ENCODE results near the gene DICER1.
"Not testable (repeated sequence)": the region's sequence is repeated elsewhere in the genome, so short reads cannot be mapped to it uniquely, and the experiment has no call there.

DICER1 gene

DNA sequence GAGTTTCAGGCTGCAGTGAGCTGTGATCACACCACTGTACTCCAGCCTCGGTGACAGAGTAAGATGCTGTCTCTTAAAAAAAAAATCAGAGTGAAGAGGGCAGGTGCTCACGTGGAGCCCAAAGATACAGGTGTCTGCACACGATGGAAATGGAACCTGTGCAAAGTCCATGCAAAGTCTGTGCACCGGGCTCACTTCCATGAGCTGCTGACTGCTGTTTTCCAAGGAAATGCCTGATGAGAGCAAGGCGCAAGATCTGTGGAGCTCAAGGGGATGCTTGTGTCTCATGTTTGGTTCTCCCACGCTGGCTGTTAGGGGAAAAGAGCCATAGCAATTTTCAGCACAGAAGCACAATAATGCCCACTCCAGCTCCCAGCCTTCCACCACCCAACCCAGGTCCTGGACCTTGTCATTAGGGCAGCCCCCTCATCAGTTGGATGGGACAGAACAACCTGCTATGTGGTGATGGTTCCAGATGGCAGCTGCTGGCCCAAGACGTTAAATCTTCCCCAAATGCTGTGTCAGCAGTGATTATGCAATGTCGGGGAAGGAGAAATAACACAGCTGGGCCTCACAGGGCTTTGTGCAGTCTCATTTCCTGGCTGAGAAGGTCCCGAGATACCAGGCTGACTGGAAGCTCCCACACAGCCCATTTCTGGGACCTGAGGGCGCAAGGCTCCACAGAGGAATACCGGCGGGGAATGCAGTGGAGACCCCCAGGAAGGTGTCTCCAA, 27.9 kb upstream of the DICER1 start:
- DNase-seq: no peak

DNA sequence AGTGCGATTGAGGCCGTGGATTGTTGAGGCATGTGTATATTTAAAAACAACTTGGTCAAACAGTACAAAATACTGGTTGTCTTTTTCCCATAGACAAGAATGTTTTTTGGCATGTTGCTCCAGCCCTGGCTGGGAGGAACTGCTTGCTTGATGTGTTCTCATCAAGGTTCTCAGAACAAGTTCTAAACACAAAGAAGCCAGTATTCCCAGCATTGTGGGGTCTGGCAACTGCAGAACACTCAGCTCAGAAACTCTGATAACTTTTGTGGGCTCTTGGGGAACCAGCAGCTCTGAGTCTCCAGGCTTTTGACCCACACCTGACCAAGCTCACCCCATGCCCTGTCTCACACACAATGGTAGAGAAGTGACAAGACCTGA, 27.1 kb upstream of the DICER1 start:
- no peak for DNase-seq

DNA sequence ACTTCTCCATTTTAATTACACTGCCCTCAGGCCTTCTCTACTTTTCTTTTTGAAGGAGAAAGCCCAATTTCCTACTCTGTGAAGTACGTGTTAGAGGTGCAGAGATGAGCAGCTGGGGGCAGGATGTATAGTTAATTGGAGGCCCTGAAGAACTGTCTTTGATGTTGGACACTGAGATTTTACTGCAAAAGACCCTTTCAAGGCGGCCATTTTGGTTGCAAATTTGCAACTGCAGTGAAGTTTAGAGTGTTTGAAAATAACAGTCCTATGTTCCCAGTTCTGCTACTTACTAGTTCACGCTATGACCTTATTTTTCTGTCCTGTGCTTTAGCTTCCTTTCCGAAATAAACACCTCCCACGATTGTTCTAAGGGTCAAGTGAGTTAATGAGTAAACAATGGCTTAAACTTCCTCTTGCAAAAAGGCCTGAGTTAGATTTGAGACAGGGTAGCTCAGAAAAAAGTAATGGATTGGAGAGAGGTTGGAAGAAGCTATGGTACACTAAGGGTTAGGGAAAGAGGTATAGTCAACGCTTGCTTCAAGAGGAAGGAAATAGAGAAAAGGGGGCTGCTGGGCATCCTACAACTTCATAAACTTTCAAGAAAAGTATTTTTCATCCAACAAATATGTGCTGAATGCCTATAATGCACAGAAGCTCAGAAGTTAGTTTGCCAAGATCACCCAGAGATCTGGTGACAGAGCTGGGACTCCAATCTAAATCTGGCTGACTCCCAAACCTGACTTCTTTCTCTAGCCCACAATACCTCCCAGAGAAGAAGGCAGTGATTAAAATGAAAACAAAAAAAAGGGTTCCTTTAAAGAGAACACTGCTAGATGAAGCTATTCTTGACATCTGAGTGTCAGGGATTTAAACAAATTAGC, 26.4 kb upstream of the DICER1 start:
- DNase-seq: no peak

DNA sequence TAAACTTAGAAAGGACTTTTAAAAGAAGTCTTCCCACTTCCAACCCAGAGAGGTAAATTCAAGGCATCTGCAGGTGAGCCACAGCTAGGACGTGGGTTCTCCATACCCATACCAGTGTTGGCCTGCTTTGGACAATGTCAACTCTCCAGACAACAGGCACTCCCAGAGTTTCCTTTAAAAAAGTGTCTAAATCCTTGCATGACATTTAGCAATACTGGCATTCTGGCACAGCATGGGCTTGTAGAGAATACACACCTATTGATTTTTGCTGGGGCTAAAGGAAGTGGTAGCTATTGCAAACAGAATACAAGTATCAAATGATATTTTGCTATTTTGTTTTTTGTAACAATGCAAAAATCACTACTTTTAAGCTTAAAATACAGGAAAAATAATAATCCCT, 25.8 kb upstream of the DICER1 start:
- no peak for DNase-seq

DNA sequence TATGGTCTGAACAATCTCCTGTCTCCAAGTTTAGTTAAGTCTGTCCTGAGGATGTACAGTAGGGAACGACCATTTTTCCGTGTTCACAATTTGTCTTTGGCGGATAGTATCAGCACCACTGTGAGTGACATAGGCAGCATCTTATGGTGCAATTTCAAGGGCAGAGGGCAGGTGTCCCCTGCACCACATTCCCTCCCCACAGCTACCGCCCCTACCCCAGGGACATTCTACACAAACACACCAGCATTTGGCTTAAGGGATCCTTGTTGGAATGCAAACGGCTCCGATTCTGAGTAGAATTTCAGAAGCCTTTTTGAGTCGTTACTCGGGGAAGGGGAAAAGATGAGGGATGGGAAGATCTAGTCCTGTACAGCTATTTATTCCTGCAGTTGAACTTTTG, 25.1 kb upstream of the DICER1 start:
- DNase-seq: no peak

DNA sequence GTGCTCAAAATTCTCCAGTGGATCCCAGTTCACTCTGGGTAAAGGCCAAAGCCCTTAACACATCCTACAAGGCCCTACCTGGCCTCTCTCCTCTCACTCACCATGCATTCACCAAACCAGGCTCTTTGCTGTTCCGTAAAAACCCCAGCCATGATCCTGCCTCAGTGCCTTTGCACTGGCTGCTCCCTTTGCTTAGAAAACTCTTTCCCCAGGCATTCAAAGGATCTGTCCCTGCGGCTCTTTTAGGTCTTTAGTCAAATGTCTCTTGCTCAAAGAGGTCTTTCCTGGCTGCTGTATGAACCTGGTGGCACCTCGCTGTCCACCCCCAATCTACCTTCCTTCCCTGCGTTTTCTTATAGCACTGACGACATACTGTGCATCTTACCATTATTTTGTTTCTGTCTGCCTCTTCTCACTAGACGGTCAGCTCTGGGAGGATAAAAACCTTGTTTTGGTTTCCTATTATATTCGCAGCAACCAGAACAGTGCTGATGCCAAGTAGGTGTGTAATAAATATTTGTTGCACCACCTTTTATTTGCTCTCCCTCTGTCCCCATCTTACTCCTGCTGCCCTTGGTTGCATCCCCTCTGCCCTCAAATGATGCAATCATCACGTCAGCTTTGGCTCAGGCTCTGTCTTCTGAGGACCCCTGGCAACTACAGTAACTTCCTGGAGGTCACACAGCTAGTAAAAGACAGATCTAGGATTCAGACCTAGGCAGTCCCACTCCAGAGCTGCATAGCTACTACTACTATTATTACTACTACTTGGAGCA, 23.8 kb upstream of the DICER1 start:
- DNase-seq: no peak

DNA sequence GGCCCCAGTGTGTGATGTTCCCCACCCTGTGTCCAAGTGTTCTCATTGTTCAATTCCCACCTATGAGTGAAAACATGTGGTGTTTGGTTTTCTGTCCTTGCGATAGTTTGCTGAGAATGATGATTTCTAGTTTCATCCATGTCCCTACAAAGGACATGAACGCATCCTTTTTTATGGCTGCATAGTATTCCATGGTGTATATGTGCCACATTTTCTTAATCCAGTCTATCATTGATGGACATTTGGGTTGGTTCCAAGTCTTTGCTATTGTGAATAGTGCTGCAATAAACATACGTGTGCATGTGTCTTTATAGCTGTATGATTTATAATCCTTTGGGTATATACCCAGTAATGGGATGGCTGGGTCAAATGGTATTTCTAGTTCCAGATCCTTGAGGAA, 18.3 kb upstream of the DICER1 start:
- DNase-seq: not testable (repeated sequence)

DNA sequence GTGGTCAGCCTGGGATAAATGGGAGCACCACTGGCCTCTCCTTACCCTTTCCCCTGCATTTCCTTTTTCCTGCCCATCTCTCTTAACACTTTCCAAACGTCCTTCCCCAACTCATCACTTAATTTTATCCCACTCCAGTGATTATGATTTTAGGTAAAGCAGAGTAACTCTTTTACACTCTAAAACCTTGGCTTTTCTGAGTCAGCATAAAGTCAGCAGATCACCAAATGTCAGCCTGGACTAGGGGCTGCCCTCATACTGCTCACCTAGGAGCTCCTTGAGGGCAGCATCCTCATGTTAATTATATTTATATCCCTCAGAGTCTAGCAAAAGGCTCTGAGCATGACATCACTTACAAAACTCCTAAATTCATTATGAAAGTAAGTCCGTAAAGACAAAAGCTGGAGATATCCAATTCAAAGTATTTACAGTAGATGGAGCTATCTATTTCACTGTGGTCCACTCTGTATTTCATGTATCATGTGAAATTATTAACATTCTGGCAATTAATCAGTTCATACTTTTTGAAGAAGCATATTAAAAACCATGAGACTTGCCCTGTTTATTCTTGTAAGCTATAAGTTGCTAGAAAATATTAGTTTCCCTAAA, 17.0 kb upstream of the DICER1 start:
- no peak for DNase-seq

DNA sequence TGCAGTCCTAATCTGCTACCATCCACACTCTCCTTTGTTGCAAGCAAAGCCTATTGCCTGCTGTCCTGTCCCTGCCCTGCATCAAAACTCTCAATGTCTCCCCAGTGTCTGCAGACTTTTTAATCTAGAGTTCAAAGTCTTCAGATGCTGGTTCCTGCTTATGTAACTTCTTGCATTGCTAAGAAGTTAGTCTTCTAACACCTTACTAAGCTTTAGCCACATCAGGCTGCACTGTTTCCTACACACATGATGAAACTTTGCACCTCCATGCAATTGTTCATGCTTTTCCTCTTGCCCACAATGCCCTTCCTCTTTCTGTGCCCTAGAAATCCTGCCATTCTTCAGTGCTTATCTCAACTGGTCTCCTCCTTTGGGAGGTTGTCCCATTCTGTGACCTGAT, 16.2 kb upstream of the DICER1 start:
- no peak for DNase-seq

DNA sequence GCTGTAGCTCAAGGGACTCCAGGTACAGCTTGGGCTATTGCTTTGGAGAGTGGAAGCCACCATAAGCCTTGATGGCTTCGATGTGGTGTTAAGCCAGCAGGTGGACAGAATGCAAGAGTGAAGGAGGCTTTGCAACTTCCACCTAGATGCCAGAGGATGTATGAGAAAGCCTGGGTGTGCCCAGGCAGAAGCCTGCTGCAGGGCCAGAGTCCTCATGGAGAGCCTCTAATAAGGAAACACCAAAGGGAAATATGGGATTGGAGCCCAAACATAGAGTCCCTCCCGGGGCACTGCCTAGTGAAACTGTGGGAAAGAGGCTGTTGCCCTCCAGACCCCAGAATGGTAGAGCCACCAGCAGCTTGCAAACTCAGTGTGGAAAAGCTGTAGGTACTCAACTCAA, 9.8 kb upstream of the DICER1 start:
- DNase-seq: no peak

DNA sequence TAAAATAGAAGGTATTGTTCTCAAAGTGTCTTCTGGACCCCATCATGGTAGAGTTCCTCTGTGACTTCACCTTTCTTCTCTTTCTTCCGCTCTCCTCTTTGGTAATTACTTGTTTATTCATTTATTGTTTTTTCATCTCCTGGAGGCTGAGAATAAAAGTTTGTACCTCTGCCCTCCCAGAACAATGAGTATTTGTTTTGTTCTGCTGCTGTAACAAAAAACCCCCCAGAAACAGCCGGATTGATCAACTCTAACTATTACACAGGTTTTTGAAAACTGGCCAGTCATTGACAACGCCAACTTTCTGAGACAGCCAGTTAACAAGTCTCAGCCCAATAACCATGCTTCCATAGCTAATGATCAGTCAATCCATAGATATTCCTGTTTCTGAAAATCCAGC, 8.2 kb upstream of the DICER1 start:
- no peak for DNase-seq

DNA sequence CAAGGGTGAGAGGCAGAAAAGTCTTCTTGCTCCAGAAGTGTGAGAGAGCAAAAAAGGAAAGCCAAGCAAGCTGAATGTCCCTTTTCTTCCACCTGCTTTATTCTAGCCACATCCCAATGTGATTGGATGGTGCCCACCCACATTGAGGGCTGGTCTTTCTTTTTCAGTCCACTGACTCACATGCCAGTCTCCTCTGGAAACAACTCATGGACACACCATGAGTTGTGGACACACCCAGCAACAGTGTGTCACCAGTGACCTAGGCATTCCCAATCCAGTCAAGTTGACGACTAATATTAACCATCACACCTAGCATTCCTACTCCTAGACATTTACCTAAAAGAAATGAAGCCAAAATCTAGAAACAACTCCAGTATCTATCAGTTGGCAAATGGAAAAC, 7.2 kb upstream of the DICER1 start:
- DNase-seq: no peak

DNA sequence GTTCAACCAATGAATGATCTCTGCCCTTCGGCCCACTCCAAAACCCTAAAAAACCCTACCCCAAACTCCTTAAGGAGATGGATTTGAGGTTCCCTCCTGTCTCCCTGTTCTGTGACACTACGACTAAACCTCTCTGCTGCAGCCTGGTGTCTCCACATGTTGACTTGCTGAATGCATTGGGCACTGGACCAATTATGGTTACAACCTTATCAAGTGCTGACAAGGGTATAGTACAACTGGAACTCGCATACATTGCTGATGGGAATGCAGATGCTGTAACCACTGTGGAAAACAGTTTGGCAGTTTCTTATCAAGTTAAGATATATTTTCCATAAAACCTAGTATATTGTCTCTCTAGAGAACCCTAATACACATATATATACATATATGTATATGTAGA, 6.3 kb upstream of the DICER1 start:
- no peak for DNase-seq

DNA sequence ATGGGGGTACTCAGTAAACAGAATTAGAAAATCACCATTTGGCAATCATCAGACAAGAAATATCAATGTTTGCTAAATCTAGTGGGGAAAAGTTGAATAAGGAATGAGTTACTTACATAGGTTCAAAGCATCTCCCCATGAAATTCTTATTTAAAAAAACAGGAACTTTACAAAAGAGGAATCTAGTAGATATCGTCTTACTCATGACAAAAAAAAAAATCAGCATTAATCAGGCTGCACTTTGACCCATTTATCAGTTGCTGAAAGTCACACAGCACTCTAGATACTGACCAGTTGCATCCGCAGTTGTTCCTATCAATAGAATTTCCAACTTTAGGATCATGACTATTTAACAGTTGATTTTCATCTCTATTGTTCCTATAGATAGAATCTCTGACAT, 5.8 kb upstream of the DICER1 start:
- no peak for DNase-seq

DNA sequence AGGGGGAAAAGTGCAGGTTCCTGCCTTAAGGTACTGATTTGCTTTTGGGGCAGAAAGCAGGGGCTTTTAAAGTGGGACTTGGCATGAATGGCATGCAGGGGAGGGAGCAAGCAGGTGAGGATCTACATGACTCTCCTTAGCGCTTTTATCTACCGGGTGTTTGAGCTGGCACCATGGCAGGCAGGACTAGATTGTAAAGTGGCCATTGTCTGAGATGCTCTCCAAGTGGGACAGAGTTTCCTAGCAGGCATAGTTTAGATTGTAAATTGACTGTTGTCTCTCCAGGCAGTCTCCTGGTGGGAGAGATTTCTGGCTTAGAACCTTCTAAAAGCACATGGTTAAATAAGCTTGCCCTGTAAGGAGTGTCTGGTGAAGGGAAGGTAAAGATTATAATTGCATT, 5.3 kb upstream of the DICER1 start:
- no peak for DNase-seq

DNA sequence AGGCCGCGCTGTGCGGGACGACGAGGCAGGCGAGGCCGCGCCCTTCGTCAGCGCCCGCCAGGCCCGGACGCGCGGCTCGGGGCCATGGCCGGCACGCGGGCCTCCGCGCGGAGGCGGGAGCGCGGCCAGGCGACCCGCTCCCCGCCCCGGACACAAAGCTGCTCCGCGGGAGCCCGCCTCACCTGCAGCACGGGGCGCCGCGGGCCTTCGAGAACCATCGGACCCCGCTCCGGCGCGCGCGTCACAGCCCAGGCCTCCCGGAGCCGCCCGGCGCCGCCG, 342 bp downstream of the DICER1 start:
- DNase-seq: peak in 1 of 2 experiments; percentile 44

DNA sequence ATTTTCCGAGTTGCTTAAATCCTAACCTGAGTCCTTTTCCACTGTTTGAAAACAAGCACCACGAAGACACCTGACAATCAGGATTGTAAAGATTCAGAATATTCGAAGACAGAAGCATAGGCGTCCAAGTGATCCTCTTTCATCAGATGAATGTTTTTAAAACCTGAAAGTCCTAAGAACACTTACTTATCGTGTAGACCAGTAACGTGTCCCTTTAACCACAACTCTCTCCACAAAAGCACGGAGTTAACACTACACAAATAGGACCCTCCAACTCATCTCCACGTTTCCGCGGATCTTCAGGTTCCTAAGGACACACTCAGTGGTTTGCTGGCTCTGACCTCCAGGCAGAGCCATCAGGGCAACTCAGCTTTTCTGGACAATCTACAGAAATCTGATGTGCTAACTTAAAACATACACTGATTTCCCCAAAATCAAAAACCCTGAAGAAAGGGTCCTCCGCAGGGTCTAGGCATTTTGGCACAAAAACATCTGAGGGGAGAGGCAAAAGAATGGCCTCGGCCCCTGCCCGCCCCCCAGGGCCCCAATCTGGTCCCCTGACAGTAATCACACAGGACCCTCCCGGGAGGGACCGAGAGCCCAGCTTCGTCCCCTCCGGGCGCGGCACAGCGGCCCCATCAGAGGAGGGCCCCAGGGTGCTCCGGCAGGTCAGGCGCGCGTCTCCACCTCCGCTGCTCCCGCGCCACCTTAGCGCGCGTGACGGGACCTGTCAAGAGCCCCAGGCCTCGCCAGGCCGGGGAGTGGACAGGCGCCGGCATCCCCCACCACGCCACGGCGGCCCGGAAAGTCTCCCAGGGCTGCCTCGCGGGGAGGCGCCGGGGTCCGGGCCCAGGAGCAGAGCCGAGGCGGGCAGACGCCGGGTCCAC, 925 bp downstream of the DICER1 start:
- DNase-seq: peak in 1 of 2 experiments; percentile 12

DNA sequence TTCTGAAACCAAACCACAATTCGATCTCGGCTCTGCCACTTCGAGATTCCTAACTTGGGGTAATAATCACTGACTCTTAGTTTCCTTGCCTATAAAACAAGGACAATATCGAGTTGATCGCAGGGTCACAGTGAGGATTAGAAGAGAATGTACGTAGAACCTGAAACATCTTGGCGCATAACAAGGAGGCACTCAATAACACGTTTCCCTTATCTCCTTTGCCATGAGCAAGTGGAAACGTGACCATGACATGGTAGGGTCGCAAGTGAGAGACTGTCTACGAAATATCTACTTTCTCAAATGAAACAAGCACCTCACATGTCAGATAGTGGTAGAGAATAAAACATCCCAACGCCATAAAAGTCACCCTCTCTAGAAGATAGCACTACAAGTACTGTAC, 2.3 kb downstream of the DICER1 start:
- no peak for DNase-seq

DNA sequence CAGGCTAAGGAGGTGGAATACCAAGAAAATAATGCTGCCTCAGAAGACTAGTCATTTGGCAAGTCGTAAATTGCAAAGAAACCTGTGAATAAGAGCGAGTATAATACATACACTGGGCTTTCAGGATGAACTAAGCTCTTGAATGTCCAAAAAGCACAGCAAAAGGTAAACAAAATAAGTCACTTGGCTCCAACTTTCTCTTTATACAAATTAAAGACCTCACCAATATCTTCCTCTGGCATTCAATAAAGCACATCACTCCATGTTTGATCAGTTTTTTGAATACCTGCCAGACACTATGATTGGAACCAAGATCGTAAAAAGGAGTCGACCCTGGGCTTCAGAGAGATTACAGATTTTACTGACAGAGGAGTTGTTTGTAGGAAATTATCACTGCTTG, 3.5 kb downstream of the DICER1 start:
- DNase-seq: no peak

DNA sequence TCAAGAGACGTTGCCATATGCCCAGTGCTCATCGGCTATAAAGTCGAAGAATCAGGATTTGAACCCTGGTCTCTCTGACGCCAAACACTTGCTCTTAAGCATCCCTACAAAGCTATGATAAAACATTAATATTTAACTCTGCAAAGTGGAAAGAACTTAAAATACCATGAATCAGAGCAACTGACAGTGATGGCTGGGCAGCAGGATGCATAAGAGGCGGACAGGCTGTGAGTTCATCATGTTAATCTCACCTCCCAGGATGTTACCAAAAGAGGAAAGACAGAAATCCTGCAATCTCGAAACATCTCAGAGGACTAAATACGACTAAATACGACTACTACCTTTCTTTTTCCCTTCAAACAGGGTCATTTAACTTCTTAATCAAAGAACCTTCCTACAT, 5.8 kb downstream of the DICER1 start:
- no peak for DNase-seq

DNA sequence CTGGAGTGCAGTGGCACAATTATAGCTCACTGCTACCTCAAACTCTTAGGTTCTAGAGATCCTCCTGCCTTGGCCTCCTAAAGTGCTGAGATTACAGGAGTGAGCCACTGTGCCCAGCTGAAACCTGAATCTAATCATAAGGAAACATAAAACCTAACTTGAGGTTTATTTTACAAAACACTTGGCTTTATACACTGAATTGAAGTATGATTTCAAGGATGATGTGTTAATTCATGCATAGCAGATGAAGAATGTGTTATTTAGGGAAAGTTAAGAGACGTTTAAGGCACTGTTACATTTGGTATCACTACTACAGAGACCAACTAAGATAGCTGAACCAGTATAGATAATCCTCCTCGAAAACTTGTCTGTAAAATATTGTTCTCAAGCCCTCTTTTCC, 6.4 kb downstream of the DICER1 start:
- DNase-seq: no peak

DNA sequence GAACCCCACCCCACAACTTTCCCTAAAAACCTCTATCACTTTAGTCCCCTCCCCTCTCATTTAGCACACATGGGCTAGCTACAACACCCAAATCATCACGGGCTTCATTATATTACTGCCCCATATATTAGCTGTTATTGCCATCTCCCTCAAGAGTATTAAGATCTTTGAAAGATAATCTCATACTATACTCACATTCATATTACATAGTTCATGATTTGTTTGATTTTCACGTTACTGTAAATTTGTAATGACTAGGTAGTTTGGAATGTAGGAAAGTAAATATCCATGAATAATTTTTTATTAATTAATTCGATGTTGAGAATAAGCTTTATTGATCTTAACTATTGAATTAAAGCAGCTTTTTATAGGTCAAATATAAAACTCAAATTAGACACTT, 7.9 kb downstream of the DICER1 start:
- DNase-seq: no peak

DNA sequence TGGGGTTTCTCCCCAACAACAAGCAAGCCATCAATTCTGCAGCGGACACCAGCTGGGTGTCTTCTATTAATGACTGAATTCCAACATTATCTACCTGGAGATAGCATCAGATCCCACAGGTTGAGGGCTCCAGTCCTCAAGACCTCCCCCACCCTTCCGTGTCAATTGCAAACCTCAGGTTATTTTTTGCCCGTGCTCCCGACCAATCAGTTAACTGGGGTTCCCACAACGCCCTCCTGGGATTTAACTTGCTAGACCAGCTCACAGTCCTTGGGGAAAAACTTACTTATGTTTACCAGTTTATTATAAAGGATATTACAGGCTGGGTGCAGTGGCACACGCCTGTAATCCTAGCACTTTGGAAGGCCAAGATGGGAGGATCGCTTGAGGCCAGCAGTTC, 9.7 kb downstream of the DICER1 start:
- DNase-seq: no peak
